D721Med (cell line): ENCODE data around the gene PRPF18.

ENCODE experiments used
- DNase-seq: peaks from one replicate; pipeline ENCODE4 v3.0.0; 2011; ENCODE audit warnings: low spot score; ENCODE audit not compliant: insufficient read length
- FAIRE-seq: peaks from 2 replicates; lab custom pipeline; 2011; peaks lifted over from hg19 to GRCh38; lab: Jason Lieb, UNC
- CTCF ChIP-seq: IDR thresholded peaks from 2 replicates; pipeline ENCODE4 v1.5.1; 2012; ENCODE audit warnings: mild to moderate bottlenecking, control low read depth; ENCODE audit not compliant: insufficient read depth; ENCODE audit errors: missing control alignments

PRPF18 gene

DNA sequence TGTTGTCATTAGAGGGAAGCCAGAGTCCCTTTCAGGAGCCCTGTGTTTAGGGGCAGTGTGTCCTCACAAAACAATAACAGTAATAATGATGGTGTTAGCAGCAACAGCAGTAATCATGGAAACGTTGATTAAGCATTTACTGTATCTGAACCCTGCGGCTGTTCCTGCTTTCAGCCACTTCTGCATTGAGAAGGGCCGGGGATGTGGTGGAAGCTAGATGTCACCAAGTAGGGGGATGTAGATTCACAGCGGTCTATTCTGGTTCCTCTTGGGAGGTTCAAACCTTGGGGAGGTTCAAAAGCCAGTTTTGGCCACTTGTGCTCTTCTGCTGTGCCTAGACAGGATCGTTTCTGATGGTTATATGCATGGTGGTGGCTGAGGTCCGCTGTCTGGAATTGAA lies 44.8 kb downstream of the PRPF18 start:
- no peak for FAIRE-seq
- DNase-seq: no peak
- no peak for TF ChIP-seq CTCF

DNA sequence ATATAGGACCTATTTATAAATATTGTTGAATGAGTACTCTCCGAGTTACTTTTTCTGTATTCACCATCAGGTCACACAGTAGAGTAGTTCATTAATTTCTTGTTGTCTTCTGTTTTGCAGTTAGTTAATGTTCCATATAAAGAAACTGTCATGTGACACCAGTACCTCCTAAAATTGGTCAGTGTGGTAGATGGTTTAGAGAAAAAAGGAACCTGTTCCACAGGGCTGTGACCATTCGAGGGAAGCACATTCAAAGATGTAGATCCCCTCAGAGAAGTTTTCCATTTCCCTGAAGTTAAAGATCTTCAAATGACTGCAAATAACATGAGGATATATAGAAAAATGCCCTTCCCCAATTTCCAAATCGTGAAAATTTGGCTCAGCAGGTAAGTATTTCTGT lies 45.7 kb downstream of the PRPF18 start:
- TF ChIP-seq CTCF: no peak
- DNase-seq (no peak), FAIRE-seq (no peak)

- DNase-seq (no peak), FAIRE-seq (no peak)
- TF ChIP-seq CTCF: no peak
Observed at GRCh38 chr10:13632884-13633440, 46.2 kb downstream of the PRPF18 start.

DNA sequence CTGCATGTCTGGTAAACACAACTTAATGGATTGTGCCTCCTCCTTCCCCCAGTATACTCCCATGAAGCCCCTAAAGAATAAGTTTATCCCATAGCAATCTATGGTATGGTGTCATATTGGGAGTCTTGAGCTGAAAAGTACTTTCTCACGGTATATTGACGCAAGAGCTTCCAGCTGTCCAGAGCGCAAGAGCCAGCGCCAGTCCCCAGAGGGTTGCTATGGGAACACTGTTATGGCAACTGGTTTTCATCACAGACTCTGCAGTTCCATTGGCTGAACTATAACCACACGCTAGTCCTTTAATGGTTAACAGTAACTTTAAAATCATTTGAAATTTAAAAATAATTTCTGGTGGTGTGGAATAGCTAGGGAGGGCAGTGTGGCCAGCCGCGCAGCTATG lies 46.9 kb downstream of the PRPF18 start:
- FAIRE-seq (no peak), DNase-seq (no peak)
- no peak for TF ChIP-seq CTCF

DNA sequence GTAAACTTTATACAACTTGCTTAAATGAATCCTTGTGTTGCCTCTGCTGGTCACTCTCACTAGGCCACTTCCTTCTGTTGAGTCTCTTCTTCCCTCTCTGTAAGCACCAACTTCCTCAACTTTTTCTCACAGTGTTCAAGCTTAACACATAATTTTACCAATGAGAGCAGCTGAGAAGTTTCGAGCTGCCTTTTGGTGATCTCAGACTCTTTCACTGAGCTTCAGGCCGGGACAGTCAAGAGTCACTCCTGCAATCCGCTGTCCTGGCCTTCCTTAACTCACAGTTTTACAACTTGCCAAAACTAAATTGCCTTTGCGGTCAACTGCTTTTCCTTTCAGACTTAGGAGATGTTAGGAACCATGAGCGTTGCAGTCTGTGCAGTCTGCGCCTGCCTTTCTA lies 47.4 kb downstream of the PRPF18 start:
- DNase-seq (no peak), FAIRE-seq (no peak)
- no peak for TF ChIP-seq CTCF

GRCh38 chr10:13636776-13637175 lies 50.0 kb downstream of the PRPF18 start:
- DNase-seq: no peak
- FAIRE-seq: no peak
- no peak for TF ChIP-seq CTCF

DNA sequence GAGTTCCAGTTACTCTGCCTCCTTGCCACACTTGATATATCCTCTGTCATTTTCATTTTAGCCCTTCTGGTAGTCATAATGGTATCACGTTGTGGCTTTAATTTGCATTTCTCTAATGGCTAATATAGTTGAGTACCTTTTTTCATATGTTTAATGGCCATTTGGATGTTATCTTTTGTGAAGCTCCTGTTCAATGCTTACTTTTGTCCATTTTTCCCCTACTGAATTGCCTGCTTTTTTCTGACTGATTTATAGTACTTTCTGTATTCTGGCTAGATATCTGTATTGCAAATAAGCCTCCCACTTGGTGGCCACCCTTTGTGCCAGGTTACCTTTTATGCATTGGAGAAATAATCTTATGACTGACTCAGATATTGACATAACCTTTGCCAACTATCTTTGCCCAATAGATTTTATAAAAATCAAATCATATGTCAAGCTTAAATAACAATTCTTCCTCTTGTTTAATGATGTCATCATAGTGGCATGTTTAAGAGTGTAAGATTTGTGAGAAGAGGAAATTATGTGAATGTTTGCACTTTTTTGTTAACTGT lies 50.6 kb downstream of the PRPF18 start:
- no peak for TF ChIP-seq CTCF
- FAIRE-seq: no peak
- DNase-seq: no peak
